Stimulated activated CD4-positive, alpha-beta T cell treated with anti-CD3 and anti-CD28 coated beads, Interleukin-4, amount 100 ng/mL, for 48 hours (primary cell): Measurements from ENCODE around the gene SMTNL1.

Source experiments
- DNase-seq, 2 donors: peaks; one replicate each; pipeline ENCODE4 v3.0.0-alpha.2; 2020; ENCODE audit warnings: low read depth in 2 of 2

Gene SMTNL1, protein sequence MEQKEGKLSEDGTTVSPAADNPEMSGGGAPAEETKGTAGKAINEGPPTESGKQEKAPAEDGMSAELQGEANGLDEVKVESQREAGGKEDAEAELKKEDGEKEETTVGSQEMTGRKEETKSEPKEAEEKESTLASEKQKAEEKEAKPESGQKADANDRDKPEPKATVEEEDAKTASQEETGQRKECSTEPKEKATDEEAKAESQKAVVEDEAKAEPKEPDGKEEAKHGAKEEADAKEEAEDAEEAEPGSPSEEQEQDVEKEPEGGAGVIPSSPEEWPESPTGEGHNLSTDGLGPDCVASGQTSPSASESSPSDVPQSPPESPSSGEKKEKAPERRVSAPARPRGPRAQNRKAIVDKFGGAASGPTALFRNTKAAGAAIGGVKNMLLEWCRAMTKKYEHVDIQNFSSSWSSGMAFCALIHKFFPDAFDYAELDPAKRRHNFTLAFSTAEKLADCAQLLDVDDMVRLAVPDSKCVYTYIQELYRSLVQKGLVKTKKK

DNA sequence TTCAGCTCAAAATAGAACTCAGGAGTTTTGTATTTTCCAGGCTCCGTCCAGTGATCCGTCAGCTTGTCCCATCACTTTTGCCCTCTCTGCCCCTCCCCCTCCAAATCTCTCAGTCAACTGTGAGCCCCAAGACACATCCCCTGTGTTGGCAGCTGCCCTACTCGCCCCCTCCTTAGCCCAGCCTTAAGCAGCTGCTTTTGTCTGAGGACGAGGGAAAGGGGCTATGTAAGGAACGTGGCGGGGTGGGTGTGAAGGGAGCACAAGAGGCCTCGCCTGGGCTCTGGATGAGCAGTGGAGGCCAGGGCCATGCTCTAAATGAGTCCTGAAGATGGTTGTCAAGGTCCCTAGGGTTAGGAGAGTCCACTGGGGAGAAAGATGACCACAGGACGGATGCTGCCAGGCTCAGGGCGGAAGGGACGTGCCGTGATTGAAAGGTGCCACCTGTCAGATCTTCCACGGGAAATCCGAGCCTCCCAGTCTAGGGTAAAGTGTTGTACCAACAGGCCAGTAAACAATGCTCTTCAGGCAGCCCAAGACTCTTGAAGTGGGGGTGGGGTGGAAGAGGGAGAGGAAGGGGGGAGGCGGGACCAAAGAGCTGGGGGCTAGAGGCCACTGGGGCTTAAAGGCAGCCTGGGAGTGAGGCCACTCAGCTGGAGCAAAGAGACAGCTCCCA, at the start of gene SMTNL1:
TSS of gene SMTNL1 (plus strand) at position 649 of the 673 bp plus-strand sequence. CDS start 5,048 bp downstream, outside the sequence.
- DNase-seq: no peak

DNA sequence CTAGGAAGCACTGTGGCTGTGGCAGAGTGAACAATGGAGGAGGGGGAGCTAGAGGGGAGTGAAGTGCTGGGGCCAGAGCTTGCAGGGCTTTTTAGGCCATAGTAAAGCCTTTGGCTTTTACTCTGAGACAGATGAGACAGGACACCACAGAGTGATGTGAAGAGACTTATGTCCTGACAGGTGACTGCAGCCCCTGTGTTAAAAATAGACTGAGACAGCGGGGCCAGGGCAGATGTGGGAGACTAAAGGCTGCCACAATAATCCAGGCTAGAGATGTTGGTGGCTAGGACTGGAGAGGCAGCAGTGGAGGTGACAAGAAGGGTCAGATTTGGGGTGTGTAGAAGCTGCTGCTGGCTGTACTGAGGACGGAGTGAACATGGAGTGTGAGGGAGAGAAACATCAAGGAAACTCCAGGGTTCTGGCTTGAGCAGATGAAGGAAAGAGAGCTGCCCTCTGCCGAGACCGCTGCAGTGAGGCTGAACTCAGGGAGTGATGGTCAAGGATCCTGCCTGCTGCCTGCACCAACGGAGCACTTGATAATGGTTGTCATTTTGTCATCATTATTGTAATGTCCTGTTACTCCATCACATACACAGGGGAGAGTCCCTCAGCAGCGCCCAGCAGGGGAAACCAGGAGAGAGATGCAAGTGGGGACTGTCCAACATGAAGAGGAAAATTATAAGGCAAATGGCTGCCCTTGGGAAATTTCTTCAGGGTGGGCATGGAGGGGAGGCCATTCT, 49.3 kb upstream of the SMTNL1 start:
- DNase-seq: no peak

DNA sequence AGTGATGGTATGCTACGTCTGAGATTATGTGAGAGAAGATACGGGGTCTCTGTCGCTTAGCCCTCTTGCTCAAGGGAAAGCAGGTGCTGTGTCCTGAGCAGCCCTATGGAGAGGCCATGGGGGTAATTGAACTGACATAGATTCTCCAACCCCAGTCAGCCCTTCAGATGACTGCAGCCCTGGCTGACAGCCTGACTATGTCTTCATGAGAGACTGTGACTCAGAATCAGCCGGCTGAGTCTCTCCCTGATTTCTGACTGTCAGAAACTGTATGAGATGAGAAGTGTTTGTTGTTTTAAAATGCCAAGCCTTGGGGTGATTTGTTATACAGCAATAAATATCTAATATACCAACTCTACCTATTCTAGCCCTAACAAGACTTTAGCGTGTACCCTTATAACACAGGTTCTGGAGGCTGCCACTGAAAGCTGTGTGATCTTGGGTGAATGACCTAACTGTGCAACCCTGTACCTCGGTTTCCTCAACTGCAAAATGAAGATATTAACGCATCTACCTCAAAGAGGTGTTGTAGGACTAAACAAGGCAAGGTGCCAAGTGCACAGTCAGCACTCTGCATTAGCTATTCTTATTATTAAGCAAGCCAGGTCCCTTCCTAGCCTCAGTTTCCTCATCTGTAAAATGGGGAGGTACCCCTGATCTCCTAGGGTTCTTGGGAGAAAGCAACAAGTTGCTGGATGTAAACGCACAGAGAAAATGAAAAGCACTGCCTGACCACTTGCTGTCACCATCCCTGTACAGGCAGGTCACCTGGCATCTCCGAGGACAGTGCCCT, 46.7 kb upstream of the SMTNL1 start:
- DNase-seq: no peak

DNA sequence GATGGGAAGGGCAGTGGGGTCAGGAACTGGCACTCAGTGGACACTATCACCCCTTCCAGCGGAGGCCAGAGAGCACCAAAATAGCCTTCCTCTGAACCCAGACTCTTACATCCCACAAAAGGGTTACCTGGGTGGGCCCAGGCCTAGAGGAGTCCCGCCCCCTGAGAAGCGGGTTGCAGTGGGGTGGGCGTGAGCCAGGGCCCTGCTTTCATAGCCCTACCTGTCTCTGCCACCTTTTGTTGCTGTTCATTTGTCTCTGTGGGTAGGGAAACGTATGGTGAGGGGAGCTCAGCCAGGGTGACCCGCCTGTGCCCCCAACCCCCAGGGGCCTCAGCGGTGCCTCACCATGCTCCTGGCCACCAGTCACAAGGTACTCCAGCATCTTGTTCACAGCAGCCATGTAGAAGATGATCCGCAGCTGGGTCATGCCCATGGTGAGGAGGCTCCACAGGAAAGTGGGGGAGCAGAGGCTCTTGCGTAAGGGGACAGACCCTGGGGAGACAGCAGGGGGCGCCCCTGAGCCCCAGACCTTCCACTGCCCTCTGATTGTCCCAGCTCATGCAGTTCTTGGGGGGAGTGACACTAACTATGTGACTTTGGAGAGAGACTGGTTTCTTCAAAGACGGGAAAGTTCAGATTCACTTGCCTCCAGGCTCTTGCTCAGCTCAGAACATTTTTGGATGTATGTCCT, 45.9 kb upstream of the SMTNL1 start:
- peak; percentile 38 to 67 for DNase-seq

DNA sequence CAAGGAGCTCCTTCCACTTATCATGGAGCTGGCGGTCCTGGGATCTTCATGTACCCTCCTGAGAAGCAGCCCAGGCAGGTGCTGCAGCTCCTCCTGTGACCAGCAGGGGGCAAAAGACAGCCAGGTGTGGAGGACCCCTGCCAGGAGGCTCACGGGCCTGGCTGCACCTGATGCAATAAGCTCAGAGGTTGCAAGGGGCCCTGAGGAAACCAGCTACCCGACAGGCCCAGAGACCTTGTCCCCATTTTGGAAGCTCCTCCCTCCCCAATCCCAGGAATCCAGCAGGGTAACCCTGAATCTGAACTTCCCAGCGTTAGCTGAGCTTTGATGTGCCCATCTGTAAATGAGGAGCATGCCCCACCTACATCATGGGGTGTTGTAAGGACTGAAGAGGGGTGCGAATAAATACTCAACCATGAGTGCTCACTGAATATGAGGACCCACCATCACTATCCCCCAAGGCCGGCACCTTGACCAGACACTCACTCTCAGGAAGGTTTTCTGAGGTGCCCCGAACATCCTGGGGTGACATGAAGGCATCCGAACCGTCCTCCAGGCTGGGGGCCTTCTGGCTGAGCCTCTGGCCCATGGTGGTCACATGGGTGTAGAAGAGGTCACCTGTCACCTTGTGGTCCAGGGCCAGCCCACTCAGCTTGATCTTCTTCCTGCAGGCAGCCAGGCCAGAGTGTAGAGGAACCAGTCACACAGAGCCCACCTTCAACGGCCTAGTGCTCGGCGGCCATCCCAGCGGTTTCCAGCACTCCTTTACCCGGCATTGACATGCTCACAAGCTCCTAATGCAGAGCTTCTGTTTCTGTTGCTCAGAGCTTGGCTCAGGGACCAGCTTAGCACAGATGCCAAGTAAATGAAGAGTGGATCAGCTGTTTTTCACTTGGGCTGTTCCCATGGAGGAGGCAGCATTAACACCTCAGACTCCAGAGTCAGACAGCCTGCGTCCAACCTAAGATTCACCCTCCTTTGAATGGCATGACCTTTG, 43.6 kb upstream of the SMTNL1 start:
- peak; percentile 59 to 69 for DNase-seq

DNA sequence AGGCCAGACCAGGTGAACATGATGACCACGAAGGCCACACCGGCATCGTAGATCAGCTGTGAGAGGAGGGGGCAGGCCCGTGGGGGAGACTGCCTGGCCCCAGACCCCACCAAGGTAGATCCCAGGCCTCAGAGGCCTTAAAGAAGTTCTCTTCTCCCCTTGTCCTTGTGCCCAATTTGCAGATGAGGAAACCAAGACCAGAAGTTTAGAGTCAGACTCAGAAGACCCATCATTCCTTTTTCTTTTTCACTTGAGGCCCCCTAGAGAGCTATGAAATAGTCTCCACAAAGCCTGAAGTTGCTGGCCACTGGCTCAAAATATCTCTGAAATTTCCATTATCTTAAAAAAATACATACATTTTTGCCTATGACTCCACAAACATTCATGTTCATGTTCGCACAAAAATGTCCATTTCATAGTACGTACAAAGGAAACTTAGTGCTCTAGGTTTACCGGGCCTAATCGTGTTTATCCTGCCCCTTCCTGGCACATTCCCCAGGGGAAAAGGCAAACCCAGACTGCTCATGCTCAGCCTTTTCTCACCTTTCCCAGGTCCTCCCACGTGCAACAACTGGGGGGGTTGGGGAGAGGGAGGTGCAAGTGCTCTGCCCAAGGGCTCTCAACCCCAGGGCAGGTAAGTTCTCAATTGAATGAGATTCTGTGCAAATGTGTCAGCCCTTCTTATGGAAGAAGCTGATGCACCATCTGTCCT, 41.1 kb upstream of the SMTNL1 start:
- no peak for DNase-seq

DNA sequence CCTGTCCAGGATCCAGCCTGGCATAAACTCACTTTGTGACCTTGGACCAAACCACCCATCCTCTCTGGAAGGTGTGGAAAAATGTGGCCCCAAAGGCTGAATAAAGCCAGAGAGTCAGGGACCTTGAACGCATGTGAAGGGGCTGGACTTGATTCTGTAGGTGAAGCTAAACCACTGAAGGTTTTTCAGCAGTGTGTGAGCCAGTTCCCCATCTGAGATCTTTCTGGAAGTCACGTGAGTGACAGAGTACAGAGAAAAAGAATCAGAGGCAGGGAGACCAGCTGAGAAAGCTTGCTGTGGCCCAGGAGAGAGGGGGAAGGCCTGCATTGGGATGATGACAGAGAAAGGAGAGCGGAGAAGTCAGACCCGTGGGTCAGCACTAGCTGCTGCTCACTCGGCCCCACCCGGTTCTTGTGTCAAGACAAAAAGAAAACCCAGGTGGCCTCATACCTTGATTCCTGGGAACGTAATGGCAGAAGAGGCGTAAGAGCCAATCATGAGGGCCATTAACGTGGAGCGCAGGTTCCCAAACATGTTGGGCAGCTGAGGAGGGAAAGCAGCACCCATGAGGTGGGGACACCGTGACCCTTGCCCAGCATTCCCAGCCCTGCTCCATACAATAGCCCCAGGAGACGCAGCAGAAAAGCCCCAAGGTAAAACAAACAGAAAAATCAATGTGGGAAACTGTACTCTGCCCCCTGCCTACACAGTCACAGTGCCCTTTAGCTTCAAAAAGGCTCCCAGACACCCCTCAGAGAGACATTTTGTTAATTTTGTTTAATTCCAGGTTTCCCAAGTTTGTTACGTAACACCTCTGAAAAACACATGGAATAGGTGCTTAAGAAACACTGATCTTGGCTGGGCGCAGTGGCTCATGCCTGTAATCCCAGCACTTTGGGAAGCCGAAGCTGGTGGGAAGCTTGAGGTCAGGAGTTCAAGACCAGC, 39.8 kb upstream of the SMTNL1 start:
- DNase-seq: no peak

DNA sequence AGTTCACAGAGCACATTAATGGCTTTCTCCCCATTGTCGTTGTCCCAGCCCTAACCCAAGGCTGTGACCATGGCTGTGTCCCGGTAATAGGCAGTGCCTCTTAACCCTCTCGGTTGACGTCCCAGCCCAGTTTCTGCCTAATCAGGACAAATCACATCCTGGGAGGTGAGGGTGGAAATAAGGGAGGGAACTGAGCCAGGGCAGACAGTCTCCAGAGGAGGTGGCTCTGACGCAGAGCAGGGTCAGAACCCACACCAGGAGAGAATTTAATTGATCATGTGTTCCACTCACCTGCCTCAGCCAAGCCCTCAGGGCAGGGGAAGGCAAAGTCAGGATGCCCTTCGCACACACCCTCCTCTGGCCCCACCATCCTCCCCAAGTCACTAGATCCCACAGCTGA, 38.9 kb upstream of the SMTNL1 start:
- DNase-seq: no peak

DNA sequence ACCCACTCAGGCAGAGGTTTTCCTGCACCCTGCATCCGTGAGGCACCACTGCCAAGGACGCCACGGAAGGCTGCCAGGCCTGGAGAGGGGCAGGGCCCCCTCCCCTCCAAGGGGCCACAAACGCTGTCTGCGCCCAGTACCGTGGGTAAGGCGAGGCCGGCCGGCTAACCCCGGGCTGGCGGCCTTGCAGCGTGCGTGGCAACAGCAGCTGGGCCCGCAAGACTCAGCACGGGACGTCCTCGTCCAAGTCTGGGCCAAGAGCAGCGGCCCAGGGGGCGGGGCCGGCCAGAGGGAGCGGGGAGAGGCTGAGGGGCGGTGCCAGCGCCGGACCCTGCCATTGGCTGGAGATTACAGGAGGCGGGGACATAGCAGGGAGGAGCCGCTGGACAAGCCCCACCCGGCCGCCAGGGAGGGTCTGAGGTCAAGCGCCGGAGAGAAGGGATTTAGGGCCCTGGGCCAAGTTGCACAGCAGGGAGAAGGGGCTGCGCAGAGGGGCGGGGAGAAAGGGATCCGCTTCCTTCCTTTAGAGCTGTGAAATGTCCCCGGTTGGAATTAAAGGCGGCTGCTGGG, 37.9 kb upstream of the SMTNL1 start:
- peak; percentile 22 to 46 for DNase-seq

DNA sequence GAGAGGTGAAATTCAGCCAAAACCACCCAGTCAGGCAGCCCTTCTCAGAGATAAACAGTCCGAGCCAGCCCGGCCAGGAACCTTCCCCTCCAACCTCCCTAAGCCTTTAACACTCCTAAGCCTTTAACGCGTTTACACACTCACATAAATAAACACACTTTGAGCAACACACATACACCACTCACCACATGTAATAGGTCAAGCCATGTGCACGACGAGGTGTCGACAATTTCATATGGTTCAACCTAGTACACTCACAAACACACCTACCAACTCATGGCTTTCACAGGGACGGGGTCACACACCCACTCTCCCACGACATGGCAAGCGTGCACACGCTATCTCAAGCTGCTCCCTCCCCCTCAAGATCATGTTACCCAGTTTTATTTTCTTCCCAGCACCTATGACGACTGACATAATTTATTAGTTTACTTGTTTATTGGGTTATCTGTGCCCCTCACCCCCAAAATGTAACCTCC, 37.4 kb upstream of the SMTNL1 start:
- DNase-seq: no peak

DNA sequence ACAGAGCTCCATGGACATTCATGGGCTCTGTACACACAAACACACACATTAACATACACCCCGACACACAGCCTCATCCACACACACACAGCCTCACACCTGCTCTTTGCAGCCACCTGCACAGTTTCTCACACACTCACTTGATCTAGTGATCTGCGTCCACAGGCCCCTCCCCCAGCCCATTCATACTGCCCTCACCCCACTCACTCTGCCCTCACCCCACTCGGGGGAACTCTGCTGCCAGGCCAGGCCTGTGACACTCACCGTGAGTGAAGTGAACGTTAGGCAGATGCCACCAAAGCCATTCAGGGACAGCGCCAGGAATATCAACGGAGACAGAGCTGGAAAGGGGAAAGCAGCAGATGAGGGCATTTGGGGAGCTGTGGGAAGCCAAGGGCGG, 36.9 kb upstream of the SMTNL1 start:
- no peak for DNase-seq

DNA sequence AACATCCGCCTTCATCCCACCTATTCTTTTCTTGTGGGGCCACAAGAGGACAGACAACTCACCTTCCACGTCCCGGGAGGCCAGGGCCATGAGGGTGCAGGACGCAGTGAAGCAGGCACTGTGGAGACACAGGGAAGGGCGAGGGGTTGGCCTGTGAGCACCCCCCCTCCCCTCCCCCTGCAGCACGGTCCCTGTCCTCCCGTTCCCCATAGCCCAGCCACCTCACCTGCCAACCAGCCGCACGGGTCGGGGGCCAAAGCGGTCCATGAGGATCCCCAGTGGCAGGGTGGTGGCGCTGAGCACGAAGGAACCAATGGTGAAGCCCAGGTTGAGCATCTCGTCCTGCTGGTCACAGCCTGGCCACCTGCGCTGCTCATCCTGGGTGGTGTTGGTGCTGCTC, 36.5 kb upstream of the SMTNL1 start:
- no peak for DNase-seq

DNA sequence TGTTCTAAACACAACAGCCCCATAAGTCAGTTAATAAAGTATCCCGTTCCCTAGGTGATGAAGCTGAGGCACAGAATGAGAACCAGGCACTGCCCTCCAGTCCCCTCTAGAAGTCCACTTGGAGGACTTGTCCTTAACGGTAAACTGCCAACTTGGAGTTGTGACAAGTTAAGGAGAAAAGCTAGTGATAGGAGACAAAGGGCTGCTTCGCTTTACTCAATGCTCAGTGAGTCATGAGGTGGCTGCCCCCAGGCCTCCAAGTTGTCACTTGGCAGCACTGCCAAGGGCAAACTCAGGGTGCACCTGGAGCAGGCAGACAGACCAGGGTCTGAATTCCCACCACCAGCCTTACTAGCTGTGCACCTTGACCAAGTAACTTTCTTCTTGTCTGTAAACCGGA, 35.4 kb upstream of the SMTNL1 start:
- no peak for DNase-seq

DNA sequence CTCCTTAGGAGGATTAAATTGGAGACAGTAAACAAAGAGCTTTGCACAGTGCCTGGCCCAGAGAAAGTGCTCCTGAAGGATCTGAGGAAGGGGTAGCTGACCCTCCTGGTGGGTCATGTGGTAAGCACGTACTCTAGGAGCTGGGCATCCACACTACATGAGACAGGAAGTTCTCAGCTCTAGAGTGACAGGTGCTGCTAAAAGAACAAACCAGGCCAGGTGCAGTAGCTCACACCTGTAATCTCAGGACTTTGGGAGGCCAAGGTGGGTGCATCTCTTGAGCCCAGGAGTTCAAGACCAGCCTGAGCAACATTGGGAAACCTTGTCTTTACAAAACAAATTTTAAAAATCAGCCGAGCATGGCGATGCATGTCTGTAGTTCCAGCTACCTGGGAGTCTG, 35.0 kb upstream of the SMTNL1 start:
- no peak for DNase-seq

DNA sequence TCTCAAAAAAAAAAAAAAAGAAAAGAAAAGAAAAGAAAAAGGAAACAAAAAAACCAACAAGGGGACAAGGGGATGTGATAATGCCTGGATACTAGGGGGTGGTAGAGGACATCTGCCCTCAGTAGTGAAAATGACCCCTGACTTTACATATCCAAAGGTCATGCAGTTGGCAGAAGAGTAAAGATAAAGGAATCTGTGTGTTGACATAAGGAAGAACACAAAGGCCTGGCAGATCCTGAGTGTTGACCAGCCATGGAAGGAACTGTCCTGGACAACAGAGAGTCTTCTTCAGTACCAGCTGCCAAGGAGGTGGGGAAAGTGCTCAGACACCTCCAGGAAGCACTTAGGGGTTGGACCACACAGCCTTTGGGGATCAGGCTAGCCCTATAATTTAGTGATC, 34.5 kb upstream of the SMTNL1 start:
- DNase-seq: no peak

DNA sequence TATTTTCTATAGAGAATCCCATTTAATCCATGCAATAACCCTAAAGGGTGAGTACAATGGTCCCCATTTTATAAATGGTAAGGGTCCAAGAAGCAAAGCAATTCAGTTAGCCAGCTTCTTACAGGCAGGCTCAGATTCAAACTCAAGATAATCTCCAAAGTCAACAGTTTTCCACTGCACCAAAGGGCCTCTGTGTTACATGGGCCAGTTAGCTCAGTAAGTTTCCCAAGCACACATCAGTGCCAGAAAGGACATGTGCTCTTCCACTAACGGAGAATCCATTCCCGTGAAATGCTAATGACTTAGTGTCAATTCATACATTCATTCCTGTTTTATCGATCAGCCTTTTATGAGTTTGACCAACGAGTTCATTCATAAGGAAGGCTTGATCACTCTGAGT, 32.9 kb upstream of the SMTNL1 start:
- DNase-seq: no peak

DNA sequence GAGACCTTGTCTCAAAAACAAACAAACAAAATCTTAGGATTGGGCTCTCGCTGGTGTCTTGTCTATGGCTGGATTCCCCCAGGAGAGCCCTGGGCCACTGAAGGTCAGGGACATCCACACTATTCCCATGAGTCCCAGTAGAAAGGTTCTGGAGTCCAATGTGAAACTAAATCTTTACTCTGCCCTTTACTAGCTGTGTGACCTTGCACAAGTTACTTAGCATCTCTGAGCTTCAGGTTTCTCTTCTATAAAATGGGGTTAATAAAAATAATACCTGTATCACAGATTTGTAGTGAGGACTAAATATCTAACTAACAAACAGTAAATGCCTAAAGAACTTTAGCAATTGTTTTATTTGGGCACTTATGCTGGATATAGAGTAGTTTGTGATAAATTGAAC, 30.9 kb upstream of the SMTNL1 start:
- DNase-seq: no peak
